K562 (cell line): ENCODE data around the gene SENP1. TPM values are rescaled to one million over a fixed set of nuclear protein-coding genes. Genes with fewer than 3 reads are reported as not detected.

Source experiments
- ATAC-seq: fragments of 200-7000 bp; cut with Tn5 transposase; 3 replicates; pipeline ENCODE4 v1.9.1; 2020; ENCODE audit warnings: moderate library complexity
- BruUV-seq: library from RNA; stranded (reverse); fragments of 400-500 nt; replicated peaks from 2 replicates; lab custom pipeline; 2021; lab: Mats Ljungman, UMichigan
- CTCF ChIA-PET: fragments of 300-600 bp; formaldehyde crosslinking; extraction: SDS; loops from one replicate; lab custom pipeline; 2021; ENCODE audit warnings: low intra/inter-chr PET ratio; lab: Yijun Ruan, JAX
- POLR2A ChIA-PET: fragments of 300-600, 350-650 bp; sonication (Branson Sonifier 250); formaldehyde crosslinking; extraction: SDS; loops from one replicate; lab custom pipeline; 2021; ENCODE audit warnings: antibody characterized with exemption, inconsistent platforms; lab: Yijun Ruan, JAX
- DNase-seq, 4 experiments: peaks; one replicate each; pipeline versions ENCODE4 v3.0.0 to v3.0.0-alpha.2; 2011 to 2018; ENCODE audit warnings: low spot score in 3 of 4, mixed read lengths in 3 of 4; ENCODE audit errors: extremely low read depth in 1 of 4
- FAIRE-seq: peaks from 2 replicates; lab custom pipeline; 2011; peaks lifted over from hg19 to GRCh38; lab: Jason Lieb, UNC
- H2AFZ ChIP-seq: 2 replicates; pipeline ENCODE4 v1.6.0; 2011; ENCODE audit warnings: low read depth, low read length, control low read depth, inconsistent platforms
- H3K27ac ChIP-seq: fragments of 200-600 bp; 3 replicates; pipeline ENCODE4 v1.8.0; 2011; ENCODE audit warnings: low read depth, mild to moderate bottlenecking, control low read depth, inconsistent platforms, low read length, moderate library complexity, mixed read lengths; ENCODE audit errors: extremely low read depth
- H3K27me3 ChIP-seq, 2 experiments: fragments of 300-600 bp in 1 of 2; 2 replicates in 1 of 2; 3 replicates in 1 of 2; pipeline versions ENCODE4 v1.6.0 to v1.8.0; 2011; ENCODE audit warnings: inconsistent platforms in 2 of 2, low read length in 2 of 2, mild to moderate bottlenecking in 1 of 2, mixed read lengths in 1 of 2, moderate library complexity in 1 of 2; ENCODE audit not compliant: control insufficient read depth in 2 of 2, insufficient read depth in 2 of 2
- H3K36me3 ChIP-seq: fragments of 300-600 bp; 3 replicates; pipeline ENCODE4 v1.8.0; 2011; ENCODE audit warnings: mild to moderate bottlenecking, low read length, inconsistent platforms; ENCODE audit not compliant: control insufficient read depth, insufficient read depth
- H3K4me1 ChIP-seq, 2 experiments: fragments of 200-600 bp in 1 of 2; replicated peaks in 1 of 2; 2 replicates in 1 of 2; 3 replicates in 1 of 2; pipeline versions ENCODE4 v1.5.1 to v1.8.0; 2011; ENCODE audit warnings: inconsistent platforms in 2 of 2, low read length in 2 of 2, mild to moderate bottlenecking in 1 of 2, mixed read lengths in 1 of 2, moderate library complexity in 1 of 2; ENCODE audit not compliant: control insufficient read depth in 2 of 2, insufficient read depth in 2 of 2
- H3K4me2 ChIP-seq: 2 replicates; pipeline ENCODE4 v1.6.1; 2011; ENCODE audit warnings: low read length, control low read depth, inconsistent platforms, mixed read lengths; ENCODE audit not compliant: insufficient read depth
- H3K4me3 ChIP-seq: fragments of 200-600 bp; sonication (generic), shearing (Covaris generic); 2 replicates; pipeline ENCODE4 v1.5.1; 2016; ENCODE audit warnings: control low read depth, inconsistent platforms
- H3K79me2 ChIP-seq: fragments of 200-600 bp; 3 replicates; pipeline ENCODE4 v1.8.0; 2011; ENCODE audit warnings: low read length, inconsistent platforms; ENCODE audit not compliant: control insufficient read depth, insufficient read depth
- H3K9ac ChIP-seq, 2 experiments: 2 replicates each; pipeline versions ENCODE4 v1.6.0 to v1.6.1; 2011; ENCODE audit warnings: low read depth in 2 of 2, low read length in 2 of 2, control low read depth in 1 of 2, inconsistent platforms in 1 of 2, mild to moderate bottlenecking in 1 of 2, mixed read lengths in 1 of 2; ENCODE audit not compliant: insufficient read depth in 1 of 2
- H3K9me1 ChIP-seq: one replicate; pipeline ENCODE4 v1.6.0; 2011; ENCODE audit warnings: inconsistent platforms, mild to moderate bottlenecking, low read length, moderate library complexity; ENCODE audit not compliant: control insufficient read depth, insufficient read depth
- H3K9me3 ChIP-seq: replicated peaks from 2 replicates; pipeline ENCODE4 v1.5.1; 2011; ENCODE audit warnings: low read depth, low read length, inconsistent platforms; ENCODE audit not compliant: control insufficient read depth, insufficient read depth
- H4K20me1 ChIP-seq: replicated peaks from 2 replicates; pipeline ENCODE4 v1.6.1; 2011; ENCODE audit warnings: low read length, inconsistent platforms, mixed read lengths; ENCODE audit not compliant: control insufficient read depth, insufficient read depth
- CBX2 ChIP-seq: fragments of 200-600 bp; sonication (generic); IDR thresholded peaks from one replicate; pipeline ENCODE4 v1.6.1; 2012; ENCODE audit warnings: mild to moderate bottlenecking, low read length, inconsistent platforms; ENCODE audit not compliant: insufficient read depth, poor library complexity, severe bottlenecking
- CC2D1A ChIP-seq: fragments of 450-650 bp; IDR thresholded peaks from 2 replicates; pipeline ENCODE4 v1.6.1; 2017; ENCODE audit warnings: mild to moderate bottlenecking
- HDAC6 ChIP-seq: IDR thresholded peaks from 2 replicates; pipeline ENCODE4 v1.6.1; 2012; ENCODE audit warnings: low read depth, mild to moderate bottlenecking, control low read depth, inconsistent platforms, low read length, moderate library complexity
- IFI16 ChIP-seq: fragments of 250-450 bp; sonication (Bioruptor Pico); IDR thresholded peaks from 2 replicates; pipeline ENCODE4 v2.1.2; 2022; ENCODE audit warnings: mild to moderate bottlenecking, inconsistent platforms
- LEF1 ChIP-seq: fragments of 450-650 bp; IDR thresholded peaks from 2 replicates; pipeline ENCODE4 v1.6.1; 2016; ENCODE audit warnings: mild to moderate bottlenecking
- RNF2 ChIP-seq: sonication (generic); IDR thresholded peaks from 2 replicates; pipeline ENCODE4 v1.6.1; 2016
- ZNF354B ChIP-seq: fragments of 250-450 bp; sonication (Bioruptor Pico); IDR thresholded peaks from 2 replicates; pipeline ENCODE4 v1.4.0; 2020
- WGBS: fragments of 100-300 bp; shearing (Covaris generic); methylation state at CpG from one replicate; pipeline ENCODE4 v1.1.6; 2016; ENCODE audit warnings: low coverage, mixed read lengths; ENCODE audit not compliant: insufficient coverage; ENCODE audit errors: missing lambda C conversion rate; 5-methylcytosine and 5-hydroxymethylcytosine counted together
- in situ Hi-C: fragments of 300-500 bp; cut with MboI; formaldehyde crosslinking; loops from 4 replicates; pipeline ENCODE4 v1.15.0; 2018; ENCODE audit warnings: inconsistent platforms, mixed read lengths
- intact Hi-C: fragments of 100-400 bp; cut with micrococcal nuclease; formaldehyde crosslinking; loops from 2 replicates; pipeline ENCODE4 v1.14.2; 2022
- polyA plus RNA-seq, 8 experiments: library from polyadenylated mRNA; depleted of rRNA in 4 of 8; stranded (reverse) in 5 of 8; unstranded in 3 of 8; fragments of >200 nt; fragmentation: Nextera tagmentation in 2 of 8; fragmentation: Illumina TruSeq in 1 of 8; extraction: Ambion mirVana in 2 of 8; extraction: Trizol in 1 of 8; gene quantifications; 2 replicates each; pipeline versions ENCODE4 v1.2.1 to v1.2.3, GENCODE V29; 2011 to 2014; ENCODE audit warnings: inconsistent platforms in 1 of 8, missing spikeins in 1 of 8
- total RNA-seq, 7 experiments: library from RNA; depleted of rRNA in 6 of 7; stranded (reverse); fragments of >200 nt in 6 of 7; fragmentation: Illumina TruSeq in 2 of 7; extraction: Trizol in 2 of 7; gene quantifications; 2 replicates each; pipeline versions ENCODE4 v1.2.1 to v1.2.3, GENCODE V29; 2011 to 2021; ENCODE audit warnings: low replicate concordance in 1 of 7

SENP1 gene
- total and polyA plus RNA-seq, 9 of the 15 experiments (the other 6 are each of a cell fraction or from before 2014, with no cell fraction given) = 15.5 to 59.0 (median 36.3) TPM

DNA sequence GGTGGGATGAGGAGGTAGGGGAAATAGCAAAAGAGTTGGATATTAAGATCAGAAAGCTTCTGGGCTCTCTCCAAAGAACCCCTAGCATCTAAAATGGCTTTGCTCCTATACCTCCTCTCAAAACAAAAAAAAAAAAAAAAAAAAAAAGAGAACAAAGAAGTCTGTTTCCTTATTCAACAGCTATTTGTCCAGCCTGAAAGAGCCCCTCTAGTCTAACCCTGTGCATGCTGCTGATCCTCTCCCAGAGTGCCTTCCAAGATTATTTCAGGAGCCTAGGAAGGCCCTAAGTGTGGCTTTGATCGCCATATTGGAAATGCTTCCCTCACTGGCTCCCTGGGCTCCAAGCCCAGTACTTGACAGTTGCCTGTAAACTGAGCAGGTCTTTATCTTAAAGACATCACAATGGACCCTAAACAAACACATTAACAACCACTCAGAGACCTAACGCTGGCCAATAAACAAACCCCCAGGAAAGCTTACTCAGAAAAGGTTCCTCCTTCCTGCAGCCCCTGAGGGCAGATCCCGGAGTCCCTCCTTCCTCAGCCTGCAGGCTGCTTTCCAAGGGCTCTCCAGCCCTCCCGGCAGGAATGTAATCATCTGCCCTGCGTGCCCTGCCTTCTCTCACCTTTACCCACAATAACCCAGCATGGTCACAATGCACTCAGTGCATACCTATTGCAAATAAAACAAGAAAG is 84.2 kb downstream of the SENP1 start:
- no peak overlapping the region for H3K4me2 ChIP-seq
- CTCF ChIA-PET = no interaction called here
- WGBS = 0% methylated on average over 5 of the region's 5 CpGs

DNA sequence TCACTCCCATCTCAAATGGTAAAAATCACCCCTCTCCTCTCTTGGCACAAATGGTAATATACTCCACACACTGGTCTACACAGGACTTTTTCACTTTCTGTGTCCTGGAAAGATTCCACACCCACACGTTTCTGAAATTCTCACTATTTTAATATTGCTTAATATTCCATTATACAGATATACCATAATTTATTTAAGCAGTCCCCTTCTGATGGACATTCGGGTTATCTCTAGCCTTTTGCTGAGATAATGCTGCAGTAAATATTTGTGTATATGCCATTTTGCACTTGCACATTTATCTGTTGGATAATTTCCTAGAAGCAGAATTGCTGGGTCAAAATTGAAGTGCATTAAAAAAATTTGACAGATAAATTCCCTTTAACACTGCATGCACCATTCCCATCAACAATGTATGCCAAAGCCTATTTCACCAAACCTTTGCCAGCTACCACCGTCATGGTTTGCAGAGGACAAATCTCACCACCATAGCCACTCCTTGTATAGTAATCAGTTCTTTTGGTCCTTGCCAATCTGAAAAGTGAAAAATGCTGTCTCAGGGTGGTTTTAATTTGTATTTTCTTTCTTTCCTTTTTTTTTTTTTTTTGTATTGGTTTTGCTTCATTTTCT is 86.1 kb downstream of the SENP1 start:
- no peak overlapping the region for H3K4me2 ChIP-seq
- no peak overlapping the region for H3K4me3 ChIP-seq
- in situ Hi-C loops (no loop called here), intact Hi-C loops (no loop called here)
- no peaks in the 10 kb centered on the region for H3K79me2 ChIP-seq
- H3K27me3 ChIP-seq = peaks cover 48% of the 10 kb centered on the region in 2 experiments
- no TSS peak for BruUV-seq
- DNase-seq = no peak
- CTCF ChIA-PET = no interaction called here
- no peak overlapping the region for H2AFZ ChIP-seq
- H3K27ac ChIP-seq = no peak overlapping the region
- peak; percentile 43 for TF ChIP-seq CBX2
- TF ChIP-seq LEF1 = no peak
- TF ChIP-seq, all 486 proteins: peak for 1
- no peak for FAIRE-seq
- POLR2A ChIA-PET = interaction anchor here (0.6 kb wide), 1 partner anchor 148 kb away, joined by 3 read pairs; no protein-coding TSS in a partner anchor
- no peak overlapping the region for H3K9ac ChIP-seq
- no peaks in the 10 kb centered on the region for H3K4me1 ChIP-seq
- no peaks in the 10 kb centered on the region for H3K36me3 ChIP-seq
- no peak for ATAC-seq
- no peaks in the 10 kb centered on the region for H4K20me1 ChIP-seq
- H3K9me3 ChIP-seq = no peaks in the 10 kb centered on the region
- no peaks in the 10 kb centered on the region for H3K9me1 ChIP-seq
- WGBS = 0% methylated on average over 3 of the region's 3 CpGs

More for the DNA sequence above, 84.2 kb downstream of the SENP1 start:
- TF ChIP-seq ZNF354B (CRISPR knock-in tag) (no peak), HDAC6 (no peak), CC2D1A (no peak), RNF2 (no peak), IFI16 (CRISPR knock-in tag) (no peak)
- TF ChIP-seq, all 486 proteins: peak for 0
- Histone ChIP-seq H3K9ac (no peak overlapping the region), H3K36me3 (no peaks in the 10 kb centered on the region), H4K20me1 (no peaks in the 10 kb centered on the region), H3K27ac (no peak overlapping the region), H3K9me1 (no peaks in the 10 kb centered on the region), H3K79me2 (no peaks in the 10 kb centered on the region), H2AFZ (no peak overlapping the region), H3K27me3 (peaks cover 32 to 37% of the 10 kb centered on the region in 2 experiments), H3K9me3 (no peaks in the 10 kb centered on the region), H3K4me3 (no peak overlapping the region), H3K4me1 (no peaks in the 10 kb centered on the region)
- FAIRE-seq = no peak
- POLR2A ChIA-PET = no interaction called here
- BruUV-seq = no TSS peak
- DNase-seq = no peak
- intact Hi-C loops (no loop called here), in situ Hi-C loops (no loop called here)
- no peak for ATAC-seq
